K562 (cell line): ENCODE data around the gene CSF1R. TPM values are rescaled to one million over a fixed set of nuclear protein-coding genes. Genes with fewer than 3 reads are reported as not detected.

Experiments used
- BMI1 ChIP-seq: fragments of 150-350 bp; IDR thresholded peaks from 2 replicates; pipeline ENCODE4 v1.6.1; 2014; ENCODE audit warnings: low read length
- CBX1 ChIP-seq: sonication (generic); IDR thresholded peaks from 2 replicates; pipeline ENCODE4 v1.6.1; 2016; ENCODE audit warnings: antibody characterized with exemption, low read depth, mild to moderate bottlenecking
- CCNT2 ChIP-seq: IDR thresholded peaks from 2 replicates; pipeline ENCODE4 v1.6.1; 2011; ENCODE audit warnings: borderline replicate concordance, low read depth, mild to moderate bottlenecking, moderate library complexity, mixed read lengths, low read length; ENCODE audit not compliant: insufficient read length; ENCODE audit errors: extremely low read depth
- CREM ChIP-seq: IDR thresholded peaks from 2 replicates; pipeline ENCODE4 v1.6.1; 2014; ENCODE audit warnings: antibody characterized with exemption, low read depth
- FOXJ3 ChIP-seq: sonication (generic); formaldehyde crosslinking; IDR thresholded peaks from 2 replicates; pipeline ENCODE4 v1.4.0; 2020; ENCODE audit warnings: mild to moderate bottlenecking, missing genetic modification reagents
- MCM5 ChIP-seq: fragments of 450-650 bp; IDR thresholded peaks from 2 replicates; pipeline ENCODE4 v1.6.1; 2016; ENCODE audit warnings: low read depth
- NCOA1 ChIP-seq: fragments of 450-650 bp; IDR thresholded peaks from 2 replicates; pipeline ENCODE4 v1.6.1; 2016; ENCODE audit warnings: low read depth
- NUFIP1 ChIP-seq: fragments of 450-650 bp; IDR thresholded peaks from 2 replicates; pipeline ENCODE4 v1.6.1; 2018; ENCODE audit not compliant: partially characterized antibody
- PHF8 ChIP-seq: fragments of 200-600 bp; sonication (generic); IDR thresholded peaks from 2 replicates; pipeline ENCODE4 v1.6.1; 2012; ENCODE audit warnings: mixed run types, mild to moderate bottlenecking, inconsistent platforms, low read length, moderate library complexity, borderline replicate concordance
- RFX7 ChIP-seq: fragments of 250-450 bp; sonication (Bioruptor Pico); IDR thresholded peaks from 2 replicates; pipeline ENCODE4 v1.5.1; 2021; ENCODE audit warnings: mild to moderate bottlenecking
- TAF7 ChIP-seq: fragments of 450-650 bp; IDR thresholded peaks from 2 replicates; pipeline ENCODE4 v1.6.1; 2016; ENCODE audit warnings: missing genetic modification characterization, missing compliant biosample characterization
- TGIF2 ChIP-seq: sonication (generic); formaldehyde crosslinking; IDR thresholded peaks from 2 replicates; pipeline ENCODE4 v1.8.1; 2022; ENCODE audit warnings: mild to moderate bottlenecking, missing genetic modification reagents, moderate library complexity
- ZBTB17 ChIP-seq: fragments of 450-650 bp; formaldehyde crosslinking; IDR thresholded peaks from 2 replicates; pipeline ENCODE4 v1.4.0; 2020; ENCODE audit warnings: mild to moderate bottlenecking
- ZNF695 ChIP-seq: fragments of 450-650 bp; formaldehyde crosslinking; IDR thresholded peaks from 2 replicates; pipeline ENCODE4 v1.4.0; 2020; ENCODE audit warnings: mild to moderate bottlenecking, moderate library complexity
- polyA plus RNA-seq, 8 experiments: library from polyadenylated mRNA; depleted of rRNA in 4 of 8; stranded (reverse) in 5 of 8; unstranded in 3 of 8; fragments of >200 nt; fragmentation: Nextera tagmentation in 2 of 8; fragmentation: Illumina TruSeq in 1 of 8; extraction: Ambion mirVana in 2 of 8; extraction: Trizol in 1 of 8; gene quantifications; 2 replicates each; pipeline versions ENCODE4 v1.2.1 to v1.2.3, GENCODE V29; 2011 to 2014; ENCODE audit warnings: inconsistent platforms in 1 of 8, missing spikeins in 1 of 8
- total RNA-seq, 7 experiments: library from RNA; depleted of rRNA in 6 of 7; stranded (reverse); fragments of >200 nt in 6 of 7; fragmentation: Illumina TruSeq in 2 of 7; extraction: Trizol in 2 of 7; gene quantifications; 2 replicates each; pipeline versions ENCODE4 v1.2.1 to v1.2.3, GENCODE V29; 2011 to 2021; ENCODE audit warnings: low replicate concordance in 1 of 7
- TF ChIP-seq, protein P1 (sequence below): sonication (generic); formaldehyde crosslinking; IDR thresholded peaks from 2 replicates; pipeline ENCODE4 v1.8.1; 2023; ENCODE audit warnings: mild to moderate bottlenecking, missing genetic modification reagents
- TF ChIP-seq, protein P2 (sequence below): sonication (generic); formaldehyde crosslinking; IDR thresholded peaks from 2 replicates; pipeline ENCODE4 v1.9.0; 2022; ENCODE audit warnings: mild to moderate bottlenecking, missing genetic modification reagents
- TF ChIP-seq, protein P3 (sequence below): fragments of 450-650 bp; formaldehyde crosslinking; IDR thresholded peaks from 2 replicates; pipeline ENCODE4 v1.4.0; 2022; ENCODE audit warnings: missing genetic modification characterization
- TF ChIP-seq, protein P4 (sequence below): IDR thresholded peaks from 3 replicates; pipeline ENCODE4 v1.6.1; 2011; ENCODE audit warnings: borderline replicate concordance, mild to moderate bottlenecking, moderate library complexity; ENCODE audit not compliant: insufficient read length; ENCODE audit errors: extremely low read depth

The CSF1R gene
- total and polyA plus RNA-seq, 9 of the 15 experiments (the other 6 are each of a cell fraction or from before 2014, with no cell fraction given) = 0.03 to 0.64 (median 0.20) TPM; not detected in 6

DNA sequence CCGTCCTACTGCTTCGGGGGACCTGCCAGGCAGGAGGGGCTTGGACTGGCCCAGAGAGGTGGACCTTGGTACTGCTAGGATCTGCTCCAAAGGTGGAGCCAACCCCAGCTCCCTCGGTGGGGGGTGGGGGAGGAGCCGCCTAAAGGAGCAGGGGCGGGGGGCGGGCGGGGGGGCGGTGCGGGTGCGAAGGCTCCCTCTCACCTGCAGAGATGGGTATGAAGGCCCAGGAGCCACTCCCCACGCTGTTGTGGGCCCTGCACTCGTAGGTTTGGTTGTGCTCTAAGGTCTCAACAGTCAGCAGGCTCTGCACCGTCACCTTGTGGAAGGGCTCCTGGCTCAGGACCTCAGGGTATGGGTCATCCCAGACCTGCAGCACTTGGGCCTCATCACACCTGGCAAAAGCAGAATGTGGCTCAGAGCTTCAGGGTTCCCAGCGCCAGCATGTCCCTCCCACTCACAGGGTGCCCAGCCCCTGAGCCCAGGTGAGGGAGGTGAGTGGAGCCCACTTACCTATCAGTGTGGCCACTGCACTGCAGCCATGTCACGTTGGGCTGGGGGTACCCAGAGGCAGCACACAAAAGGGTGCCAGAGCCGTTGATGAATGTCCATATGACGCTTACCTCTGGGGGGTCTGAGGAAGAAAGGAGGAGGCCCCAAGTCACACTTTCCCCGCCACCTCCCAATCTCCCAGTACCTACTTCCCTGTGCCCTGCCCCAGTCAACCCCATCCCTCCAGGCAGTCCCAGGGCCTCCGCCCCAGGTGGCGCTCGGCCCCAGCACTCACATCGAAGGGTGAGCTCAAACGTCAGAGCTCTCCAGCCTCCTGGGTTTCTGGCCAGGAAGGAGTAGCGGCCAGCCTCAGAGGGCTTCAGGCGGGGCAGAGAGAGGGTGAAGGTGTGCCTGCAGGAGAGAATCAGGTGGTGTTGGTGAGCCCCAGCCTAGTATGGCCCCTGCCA, 16.4 kb downstream of the CSF1R start (continued):
- TF ChIP-seq NUFIP1 (no peak), BMI1 (no peak), CBX1 (no peak), RFX7 (CRISPR knock-in tag) (no peak), TGIF2 (CRISPR knock-in tag) (no peak), PHF8 (no peak), ZNF695 (CRISPR knock-in tag) (no peak), MCM5 (no peak), CREM (0 out of 2 replicates have a peak, but pooled peaks have one; percentile 11), ZBTB17 (CRISPR knock-in tag) (no peak), FOXJ3 (CRISPR knock-in tag) (no peak), NCOA1 (no peak), TAF7 (tag) (no peak), CCNT2 (no peak)
- TF ChIP-seq, protein P1, sequence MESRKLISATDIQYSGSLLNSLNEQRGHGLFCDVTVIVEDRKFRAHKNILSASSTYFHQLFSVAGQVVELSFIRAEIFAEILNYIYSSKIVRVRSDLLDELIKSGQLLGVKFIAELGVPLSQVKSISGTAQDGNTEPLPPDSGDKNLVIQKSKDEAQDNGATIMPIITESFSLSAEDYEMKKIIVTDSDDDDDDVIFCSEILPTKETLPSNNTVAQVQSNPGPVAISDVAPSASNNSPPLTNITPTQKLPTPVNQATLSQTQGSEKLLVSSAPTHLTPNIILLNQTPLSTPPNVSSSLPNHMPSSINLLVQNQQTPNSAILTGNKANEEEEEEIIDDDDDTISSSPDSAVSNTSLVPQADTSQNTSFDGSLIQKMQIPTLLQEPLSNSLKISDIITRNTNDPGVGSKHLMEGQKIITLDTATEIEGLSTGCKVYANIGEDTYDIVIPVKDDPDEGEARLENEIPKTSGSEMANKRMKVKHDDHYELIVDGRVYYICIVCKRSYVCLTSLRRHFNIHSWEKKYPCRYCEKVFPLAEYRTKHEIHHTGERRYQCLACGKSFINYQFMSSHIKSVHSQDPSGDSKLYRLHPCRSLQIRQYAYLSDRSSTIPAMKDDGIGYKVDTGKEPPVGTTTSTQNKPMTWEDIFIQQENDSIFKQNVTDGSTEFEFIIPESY (CRISPR knock-in tag) = peak; percentile 37; the same call in 1 of the 2 replicates
- TF ChIP-seq, protein P2, sequence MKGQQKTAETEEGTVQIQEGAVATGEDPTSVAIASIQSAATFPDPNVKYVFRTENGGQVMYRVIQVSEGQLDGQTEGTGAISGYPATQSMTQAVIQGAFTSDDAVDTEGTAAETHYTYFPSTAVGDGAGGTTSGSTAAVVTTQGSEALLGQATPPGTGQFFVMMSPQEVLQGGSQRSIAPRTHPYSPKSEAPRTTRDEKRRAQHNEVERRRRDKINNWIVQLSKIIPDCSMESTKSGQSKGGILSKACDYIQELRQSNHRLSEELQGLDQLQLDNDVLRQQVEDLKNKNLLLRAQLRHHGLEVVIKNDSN (CRISPR knock-in tag) = no peak
- TF ChIP-seq, protein P3, sequence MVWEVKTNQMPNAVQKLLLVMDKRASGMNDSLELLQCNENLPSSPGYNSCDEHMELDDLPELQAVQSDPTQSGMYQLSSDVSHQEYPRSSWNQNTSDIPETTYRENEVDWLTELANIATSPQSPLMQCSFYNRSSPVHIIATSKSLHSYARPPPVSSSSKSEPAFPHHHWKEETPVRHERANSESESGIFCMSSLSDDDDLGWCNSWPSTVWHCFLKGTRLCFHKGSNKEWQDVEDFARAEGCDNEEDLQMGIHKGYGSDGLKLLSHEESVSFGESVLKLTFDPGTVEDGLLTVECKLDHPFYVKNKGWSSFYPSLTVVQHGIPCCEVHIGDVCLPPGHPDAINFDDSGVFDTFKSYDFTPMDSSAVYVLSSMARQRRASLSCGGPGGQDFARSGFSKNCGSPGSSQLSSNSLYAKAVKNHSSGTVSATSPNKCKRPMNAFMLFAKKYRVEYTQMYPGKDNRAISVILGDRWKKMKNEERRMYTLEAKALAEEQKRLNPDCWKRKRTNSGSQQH (CRISPR knock-in tag) = no peak
- TF ChIP-seq, protein P4, sequence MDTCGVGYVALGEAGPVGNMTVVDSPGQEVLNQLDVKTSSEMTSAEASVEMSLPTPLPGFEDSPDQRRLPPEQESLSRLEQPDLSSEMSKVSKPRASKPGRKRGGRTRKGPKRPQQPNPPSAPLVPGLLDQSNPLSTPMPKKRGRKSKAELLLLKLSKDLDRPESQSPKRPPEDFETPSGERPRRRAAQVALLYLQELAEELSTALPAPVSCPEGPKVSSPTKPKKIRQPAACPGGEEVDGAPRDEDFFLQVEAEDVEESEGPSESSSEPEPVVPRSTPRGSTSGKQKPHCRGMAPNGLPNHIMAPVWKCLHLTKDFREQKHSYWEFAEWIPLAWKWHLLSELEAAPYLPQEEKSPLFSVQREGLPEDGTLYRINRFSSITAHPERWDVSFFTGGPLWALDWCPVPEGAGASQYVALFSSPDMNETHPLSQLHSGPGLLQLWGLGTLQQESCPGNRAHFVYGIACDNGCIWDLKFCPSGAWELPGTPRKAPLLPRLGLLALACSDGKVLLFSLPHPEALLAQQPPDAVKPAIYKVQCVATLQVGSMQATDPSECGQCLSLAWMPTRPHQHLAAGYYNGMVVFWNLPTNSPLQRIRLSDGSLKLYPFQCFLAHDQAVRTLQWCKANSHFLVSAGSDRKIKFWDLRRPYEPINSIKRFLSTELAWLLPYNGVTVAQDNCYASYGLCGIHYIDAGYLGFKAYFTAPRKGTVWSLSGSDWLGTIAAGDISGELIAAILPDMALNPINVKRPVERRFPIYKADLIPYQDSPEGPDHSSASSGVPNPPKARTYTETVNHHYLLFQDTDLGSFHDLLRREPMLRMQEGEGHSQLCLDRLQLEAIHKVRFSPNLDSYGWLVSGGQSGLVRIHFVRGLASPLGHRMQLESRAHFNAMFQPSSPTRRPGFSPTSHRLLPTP = no peak
